ENCODE measurements around the gene SCMH1. TPM values are rescaled to one million over a fixed set of nuclear protein-coding genes. Genes with fewer than 3 reads are reported as not detected.

Gene SCMH1
- total and polyA plus RNA-seq, 2 of the 4 experiments (the other 2 are of a cell fraction) = 9.0 to 19.4 TPM

DNA sequence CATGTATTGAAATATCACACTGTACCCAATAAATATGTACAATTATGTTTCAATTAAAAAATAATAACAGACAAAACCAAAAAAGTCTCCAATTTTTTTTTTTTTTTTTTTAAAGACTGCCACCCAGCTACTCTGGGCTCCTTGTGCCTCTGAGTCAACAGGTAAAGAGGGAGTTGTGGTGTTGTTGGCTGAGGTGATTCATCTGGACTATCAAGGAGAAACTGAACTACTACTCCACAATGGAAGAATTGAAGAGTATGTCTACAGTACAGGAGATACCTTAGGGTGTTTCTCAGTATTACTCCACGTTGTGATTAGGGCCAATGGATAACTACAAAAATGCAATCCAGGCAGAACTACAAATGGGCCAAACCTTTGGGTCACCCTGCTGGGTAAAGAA, 67.9 kb downstream of the SCMH1 start:
- Histone ChIP-seq H2BK5ac (ENCODE audit: low read depth, low read length, poor library complexity, severe bottlenecking) (no peak overlapping the region), H3K9ac (ENCODE audit: low read depth, low read length) (no peak overlapping the region), H4K8ac (ENCODE audit: low read depth in 2 of 2, low read length in 2 of 2) (no peak overlapping the region), H3K9me3 (ENCODE audit: control insufficient read depth, insufficient read depth, low read length) (peaks cover 3% of the 10 kb centered on the region; the same call in 1 of the 2 replicates), H3K18ac (ENCODE audit: low read depth, low read length) (no peak overlapping the region), H3K9me1 (ENCODE audit: insufficient read depth, low read length) (no peaks in the 10 kb centered on the region), H3K14ac (replicated peaks; ENCODE audit: low read depth, low read length) (no peak overlapping the region), H3K56ac (ENCODE audit: extremely low read depth, insufficient read depth, low read length) (no peak overlapping the region), H2BK120ac (ENCODE audit: low read depth, low read length) (no peak overlapping the region), H4K91ac (ENCODE audit: insufficient read depth, low read depth, low read length) (no peak overlapping the region), H3K79me1 (ENCODE audit: low read depth in 1 of 2, low read length in 2 of 2) (peaks cover 13 to 14% of the 10 kb centered on the region in 2 experiments; a peak in 3 of 4 replicates), H3K27me3 (ENCODE audit: control insufficient read depth, insufficient read depth, low read length) (no peaks in the 10 kb centered on the region), H2AK5ac (ENCODE audit: low read depth, low read length) (no peak overlapping the region), H3K4me2 (ENCODE audit: low read depth, low read length) (no peak overlapping the region), H3K36me3 (ENCODE audit: control insufficient read depth, insufficient read depth, low read length) (peaks cover 2% of the 10 kb centered on the region; the same call in 1 of the 2 replicates), H3K4me3 (ENCODE audit: insufficient read depth, low read depth, low read length) (no peak overlapping the region), H2BK20ac (ENCODE audit: low read depth, low read length) (no peak overlapping the region), H2AFZ (replicated peaks; ENCODE audit: low read length, poor library complexity) (no peak overlapping the region), H3K23ac (ENCODE audit: low read depth, low read length) (no peak overlapping the region), H3K4ac (ENCODE audit: low read depth, low read length) (no peak overlapping the region), H2AK9ac (replicated peaks; ENCODE audit: low read depth, low read length, poor library complexity) (no peak overlapping the region), H4K5ac (ENCODE audit: low read depth, low read length) (no peak overlapping the region), H4K20me1 (ENCODE audit: insufficient read depth, low read length) (no peaks in the 10 kb centered on the region; the same call in 1 of the 2 replicates), H3K27ac (ENCODE audit: insufficient read depth, low read length) (no peak overlapping the region), H2BK15ac (ENCODE audit: low read depth, low read length) (no peak overlapping the region), H3K4me1 (ENCODE audit: control insufficient read depth, insufficient read depth, low read length) (no peaks in the 10 kb centered on the region)
- POLR2A ChIA-PET (ENCODE audit: unreplicated experiment) = no interaction called here
- 100% methylated on average over 1 of the region's 1 CpG; no CpG with 5 or more reads in 1 of the 2 experiments for WGBS, 2 experiments (ENCODE audit: extremely low coverage in 2 of 2, insufficient read length in 1 of 2)
- intact Hi-C loops (cut with micrococcal nuclease) = no loop called here
- DNase-seq (no peak), ATAC-seq (ENCODE audit: low read depth) (no peak)
- TF ChIP-seq, protein P1, sequence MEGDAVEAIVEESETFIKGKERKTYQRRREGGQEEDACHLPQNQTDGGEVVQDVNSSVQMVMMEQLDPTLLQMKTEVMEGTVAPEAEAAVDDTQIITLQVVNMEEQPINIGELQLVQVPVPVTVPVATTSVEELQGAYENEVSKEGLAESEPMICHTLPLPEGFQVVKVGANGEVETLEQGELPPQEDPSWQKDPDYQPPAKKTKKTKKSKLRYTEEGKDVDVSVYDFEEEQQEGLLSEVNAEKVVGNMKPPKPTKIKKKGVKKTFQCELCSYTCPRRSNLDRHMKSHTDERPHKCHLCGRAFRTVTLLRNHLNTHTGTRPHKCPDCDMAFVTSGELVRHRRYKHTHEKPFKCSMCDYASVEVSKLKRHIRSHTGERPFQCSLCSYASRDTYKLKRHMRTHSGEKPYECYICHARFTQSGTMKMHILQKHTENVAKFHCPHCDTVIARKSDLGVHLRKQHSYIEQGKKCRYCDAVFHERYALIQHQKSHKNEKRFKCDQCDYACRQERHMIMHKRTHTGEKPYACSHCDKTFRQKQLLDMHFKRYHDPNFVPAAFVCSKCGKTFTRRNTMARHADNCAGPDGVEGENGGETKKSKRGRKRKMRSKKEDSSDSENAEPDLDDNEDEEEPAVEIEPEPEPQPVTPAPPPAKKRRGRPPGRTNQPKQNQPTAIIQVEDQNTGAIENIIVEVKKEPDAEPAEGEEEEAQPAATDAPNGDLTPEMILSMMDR (conservative IDR thresholded peaks at IDR 0.05; ENCODE audit: low read depth, low read length) = no peak
- TF ChIP-seq CHD1 (IDR thresholded peaks at IDR 0.05; ENCODE audit: low read depth, low read length) (no peak), CEBPB (IDR thresholded peaks at IDR 0.05; ENCODE audit: low read depth, low read length) (no peak), SMC3 (IDR thresholded peaks at IDR 0.05; ENCODE audit: low read depth, low read length) (no peak)
- TF ChIP-seq, protein P2, sequence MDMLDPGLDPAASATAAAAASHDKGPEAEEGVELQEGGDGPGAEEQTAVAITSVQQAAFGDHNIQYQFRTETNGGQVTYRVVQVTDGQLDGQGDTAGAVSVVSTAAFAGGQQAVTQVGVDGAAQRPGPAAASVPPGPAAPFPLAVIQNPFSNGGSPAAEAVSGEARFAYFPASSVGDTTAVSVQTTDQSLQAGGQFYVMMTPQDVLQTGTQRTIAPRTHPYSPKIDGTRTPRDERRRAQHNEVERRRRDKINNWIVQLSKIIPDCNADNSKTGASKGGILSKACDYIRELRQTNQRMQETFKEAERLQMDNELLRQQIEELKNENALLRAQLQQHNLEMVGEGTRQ (IDR thresholded peaks at IDR 0.05; ENCODE audit: low read depth, low read length) = no peak
- no TSS peak for BruUV-seq (replicated peaks)
- dilution Hi-C loops (cut with HindIII; ENCODE audit: low sequenced_read_pairs, unreplicated experiment) = no loop called here
- CTCF ChIA-PET = no interaction called here
- in situ Hi-C loops (cut with MboI; ENCODE audit: low sequenced_read_pairs) = no loop called here

Measured in IMR-90 (cell line).